HG03520 (cell line): ENCODE data around the gene TAOK3.
"Not testable (repeated sequence)": the region's sequence is repeated elsewhere in the genome, so short reads cannot be mapped to it uniquely, and the experiment has no call there.

Experiments used
- ATAC-seq: cut with Tn5 transposase; IDR thresholded peaks from one replicate; pipeline ENCODE4 v1.9.1; 2021; ENCODE audit warnings: mild to moderate bottlenecking, moderate library complexity; ENCODE audit not compliant: unreplicated experiment

TAOK3 gene

GRCh38 chr12:118344829-118345228, 27.9 kb downstream of the TAOK3 start:
- no peak for ATAC-seq

- ATAC-seq: no peak
Observed at GRCh38 chr12:118342090-118342489, 30.6 kb downstream of the TAOK3 start.

- ATAC-seq: no peak
Observed at GRCh38 chr12:118337194-118337838, 35.4 kb downstream of the TAOK3 start.

GRCh38 chr12:118336123-118336522, 36.6 kb downstream of the TAOK3 start:
- ATAC-seq: no peak

GRCh38 chr12:118334939-118335567, 37.7 kb downstream of the TAOK3 start:
- ATAC-seq: no peak

- no peak for ATAC-seq
Observed at GRCh38 chr12:118334241-118334640, 38.5 kb downstream of the TAOK3 start.

GRCh38 chr12:118332511-118332910, 40.2 kb downstream of the TAOK3 start:
- no peak for ATAC-seq

- ATAC-seq: peak; percentile 65
Observed at GRCh38 chr12:118330421-118331018, 42.2 kb downstream of the TAOK3 start.

GRCh38 chr12:118328486-118329330, 44.0 kb downstream of the TAOK3 start:
- no peak for ATAC-seq

- no peak for ATAC-seq
Observed at GRCh38 chr12:118327391-118327790, 45.3 kb downstream of the TAOK3 start.

- no peak for ATAC-seq
Observed at GRCh38 chr12:118326991-118327390, 45.7 kb downstream of the TAOK3 start.

GRCh38 chr12:118325081-118325480, 47.6 kb downstream of the TAOK3 start:
- ATAC-seq: no peak

GRCh38 chr12:118319627-118320026, 53.1 kb downstream of the TAOK3 start:
- ATAC-seq: no peak

GRCh38 chr12:118318744-118319143, 54.0 kb downstream of the TAOK3 start:
- ATAC-seq: no peak

GRCh38 chr12:118317729-118318128, 55.0 kb downstream of the TAOK3 start:
- no peak for ATAC-seq

- ATAC-seq: no peak
Observed at GRCh38 chr12:118315821-118316220, 56.9 kb downstream of the TAOK3 start.

GRCh38 chr12:118312578-118312977, 60.1 kb downstream of the TAOK3 start:
- ATAC-seq: no peak

- no peak for ATAC-seq
Observed at GRCh38 chr12:118311666-118312065, 61.0 kb downstream of the TAOK3 start.

- no peak for ATAC-seq
Observed at GRCh38 chr12:118310320-118310719, 62.4 kb downstream of the TAOK3 start.

- not testable (repeated sequence) for ATAC-seq
Observed at GRCh38 chr12:118308006-118308405, 64.7 kb downstream of the TAOK3 start.
